ENCODE measurements around the gene PHKB.
"Not testable (repeated sequence)": the region's sequence is repeated elsewhere in the genome, so short reads cannot be mapped to it uniquely, and the experiment has no call there.

PHKB gene

GRCh38 chr16:47470211-47470610 is 9.1 kb downstream of the PHKB start:
- no peak for DNase-seq

DNA sequence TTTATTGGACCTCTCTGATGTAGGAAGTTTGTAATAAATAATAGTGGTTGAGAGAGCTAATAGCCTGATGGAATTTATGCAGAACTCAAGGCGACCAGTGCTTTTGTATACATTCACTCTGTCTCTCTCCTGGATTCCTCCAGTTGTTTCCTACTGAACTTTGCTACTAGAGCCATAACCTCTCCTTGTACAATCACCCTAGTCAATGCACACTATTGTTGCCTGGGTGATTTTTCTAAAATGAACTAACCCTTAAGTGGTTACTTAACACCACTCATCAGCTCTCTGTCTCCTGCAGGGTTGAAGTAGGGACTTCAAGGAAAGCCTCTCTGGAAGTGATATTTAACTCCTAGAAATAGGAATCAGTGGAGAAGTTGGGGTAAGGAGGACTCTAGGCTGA is 9.7 kb downstream of the PHKB start:
- DNase-seq, result no peak

DNA sequence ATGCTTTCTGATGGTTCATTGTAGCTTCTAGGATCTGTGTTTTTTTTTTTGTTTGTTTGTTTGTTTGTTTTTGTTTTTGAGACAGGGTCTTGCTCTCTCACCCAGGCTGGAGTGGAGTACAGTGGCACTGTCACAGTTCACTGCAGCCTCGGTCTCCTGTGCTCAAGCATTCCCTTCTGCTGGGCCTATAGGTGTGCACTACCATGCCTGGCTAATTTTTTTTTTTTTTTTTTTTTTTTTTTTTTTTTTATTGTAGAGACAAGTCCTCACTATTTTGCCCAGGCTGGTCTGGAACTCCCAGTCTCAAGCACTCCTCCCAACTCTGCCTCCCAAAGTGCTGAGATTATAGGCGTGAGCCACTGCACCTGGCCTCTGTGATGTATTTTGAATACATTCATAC is 11.9 kb downstream of the PHKB start:
- not testable (repeated sequence) for DNase-seq

DNA sequence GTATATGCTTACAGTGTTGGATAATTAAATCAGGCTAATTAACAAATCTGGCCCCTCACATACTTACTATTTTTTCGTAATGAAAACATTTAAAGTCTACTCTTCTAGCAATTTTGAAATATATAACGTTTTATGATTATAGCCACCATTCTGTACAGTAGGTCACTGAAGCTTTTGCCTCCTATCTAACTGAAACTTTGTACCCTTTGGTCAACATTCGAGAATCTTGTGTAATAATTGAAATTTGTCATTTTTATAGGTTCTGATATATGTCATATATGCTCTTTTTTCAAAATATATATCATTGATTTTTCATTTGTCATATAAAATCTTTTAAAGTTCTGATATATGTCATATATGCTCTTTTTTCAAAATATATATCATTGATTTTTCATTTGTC is 12.7 kb downstream of the PHKB start:
- DNase-seq, result no peak

DNA sequence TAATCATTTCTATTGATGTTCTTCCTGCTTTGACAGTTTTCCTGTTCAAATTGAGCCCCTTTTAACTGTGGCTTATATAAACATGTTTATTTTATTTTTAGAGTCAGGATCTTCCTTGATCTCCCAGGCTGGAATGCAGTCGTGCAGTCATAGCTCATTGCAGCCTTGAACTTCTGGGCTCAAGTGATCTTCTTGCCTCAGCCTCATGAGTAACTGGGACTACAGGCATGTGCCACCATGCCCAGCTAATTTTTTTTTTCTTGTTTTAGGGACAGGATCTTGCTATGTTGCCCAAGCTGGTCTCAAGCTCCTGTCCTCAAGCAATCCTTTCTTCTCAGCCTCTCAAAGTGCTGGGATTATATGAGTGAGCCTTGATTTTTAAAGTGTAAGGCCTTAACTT is 14.7 kb downstream of the PHKB start:
- no peak for DNase-seq

GRCh38 chr16:47476654-47477345 is 15.7 kb downstream of the PHKB start:
- no peak for DNase-seq

DNA sequence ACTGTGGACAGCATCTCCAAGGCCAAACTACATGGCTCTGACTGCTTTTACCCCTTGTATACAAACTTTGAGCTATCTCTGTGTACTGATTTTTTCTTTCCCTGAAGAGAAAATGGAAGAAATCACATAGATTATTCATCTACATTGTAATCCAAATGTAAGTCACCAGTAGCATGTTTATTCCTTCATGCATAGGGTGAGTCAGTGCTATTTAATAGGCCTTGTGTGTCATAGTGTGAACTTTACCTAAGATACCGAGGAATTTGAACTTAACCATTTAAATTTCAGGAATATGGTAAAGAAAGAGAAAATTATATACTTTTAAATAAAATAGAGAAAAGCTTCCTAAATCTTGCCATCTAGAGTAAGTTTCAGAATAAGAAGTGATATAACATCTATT is 16.5 kb downstream of the PHKB start:
- no peak for DNase-seq

- no peak for DNase-seq
Observed at GRCh38 chr16:47480410-47480809, 19.3 kb downstream of the PHKB start.

- DNase-seq, result no peak
Observed at GRCh38 chr16:47481698-47482374, 20.7 kb downstream of the PHKB start.

- no peak for DNase-seq
Observed at GRCh38 chr16:47483616-47484015, 22.5 kb downstream of the PHKB start.

DNA sequence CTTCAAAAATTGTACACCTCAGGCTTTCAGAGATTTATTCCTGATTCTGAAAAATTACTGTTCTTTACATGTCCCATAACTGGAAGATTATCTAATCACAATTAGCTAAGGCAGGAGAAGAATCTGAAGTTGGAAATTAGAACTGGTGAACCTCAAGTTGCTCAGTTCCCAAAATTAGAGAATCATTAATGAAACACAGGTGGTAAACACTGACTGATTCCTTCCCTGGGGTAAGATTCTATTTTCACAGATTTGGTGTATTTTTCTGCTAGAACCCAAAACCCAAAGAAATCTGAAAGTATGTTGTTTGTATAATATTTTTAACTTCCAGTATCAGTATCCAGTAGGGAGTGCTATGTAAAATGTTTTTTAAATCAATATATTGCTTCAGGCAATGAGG is 25.7 kb downstream of the PHKB start:
- DNase-seq, result no peak

- no peak for DNase-seq
Observed at GRCh38 chr16:47488051-47488450, 26.9 kb downstream of the PHKB start.

DNA sequence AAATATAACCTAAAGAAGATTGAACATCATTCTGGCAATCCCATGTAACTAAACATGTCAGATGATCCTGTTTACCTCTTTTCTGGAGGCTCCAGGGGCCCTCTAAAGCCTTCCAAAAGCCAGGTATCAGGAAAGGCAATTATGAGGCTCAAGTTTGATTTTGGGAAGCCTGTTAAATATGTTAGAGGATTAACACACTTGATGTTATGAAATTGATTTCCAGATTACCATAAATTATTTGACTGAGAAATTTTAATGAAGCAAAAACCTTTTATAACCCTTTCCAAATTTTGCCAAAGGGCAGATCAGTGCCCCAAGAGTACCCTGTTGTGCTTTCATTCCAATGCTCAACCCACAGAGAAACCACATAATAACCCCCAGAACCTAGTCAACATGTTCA is 29.3 kb downstream of the PHKB start:
- no peak for DNase-seq

GRCh38 chr16:47492036-47492427 is 30.9 kb downstream of the PHKB start:
- DNase-seq, result no peak

DNA sequence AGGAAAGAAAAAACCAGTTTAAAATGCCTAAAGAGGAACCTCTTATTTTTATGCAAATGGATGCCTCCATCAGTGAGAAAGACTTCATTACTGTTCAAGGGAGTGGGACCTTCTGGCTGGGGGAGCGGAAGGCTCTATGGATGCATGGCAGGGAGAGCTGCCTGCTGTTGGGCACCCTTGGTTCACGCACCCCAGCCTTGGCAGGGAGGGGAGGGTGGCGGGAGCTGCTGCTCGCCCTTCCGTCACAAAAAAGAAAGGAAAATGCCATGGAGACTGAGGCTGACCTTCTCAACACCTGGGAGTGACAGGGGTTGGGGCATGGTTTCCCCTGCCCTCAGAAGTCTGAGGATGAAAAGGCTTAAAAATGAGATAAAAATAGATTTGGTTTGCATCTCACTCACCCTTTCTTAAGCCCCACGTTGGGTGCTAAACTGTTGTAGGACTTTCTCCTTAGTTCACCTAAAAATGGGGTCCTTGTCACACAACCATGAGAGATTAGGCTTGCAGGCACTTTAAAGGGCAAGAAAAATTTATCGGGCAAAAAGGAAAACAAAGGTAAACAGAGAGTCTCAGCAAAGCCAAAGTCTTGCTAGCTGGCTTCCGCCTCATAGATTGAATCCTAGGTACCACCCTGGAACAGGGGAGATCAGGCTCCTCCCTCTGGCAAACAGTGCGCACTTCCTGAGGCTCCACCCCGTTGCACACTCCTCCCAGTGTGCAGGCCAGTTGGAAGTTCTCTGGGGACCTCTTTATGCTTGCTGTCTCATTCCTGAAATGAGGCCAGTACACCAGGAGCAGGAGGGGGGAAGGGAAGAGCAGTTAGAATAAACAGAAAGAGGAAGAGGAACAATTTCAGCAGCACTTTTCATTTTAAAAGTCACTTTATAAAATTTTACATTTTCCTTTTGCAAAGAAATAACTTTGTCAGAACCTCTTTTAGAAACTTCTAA is 31.6 kb downstream of the PHKB start:
- DNase-seq, result no peak

DNA sequence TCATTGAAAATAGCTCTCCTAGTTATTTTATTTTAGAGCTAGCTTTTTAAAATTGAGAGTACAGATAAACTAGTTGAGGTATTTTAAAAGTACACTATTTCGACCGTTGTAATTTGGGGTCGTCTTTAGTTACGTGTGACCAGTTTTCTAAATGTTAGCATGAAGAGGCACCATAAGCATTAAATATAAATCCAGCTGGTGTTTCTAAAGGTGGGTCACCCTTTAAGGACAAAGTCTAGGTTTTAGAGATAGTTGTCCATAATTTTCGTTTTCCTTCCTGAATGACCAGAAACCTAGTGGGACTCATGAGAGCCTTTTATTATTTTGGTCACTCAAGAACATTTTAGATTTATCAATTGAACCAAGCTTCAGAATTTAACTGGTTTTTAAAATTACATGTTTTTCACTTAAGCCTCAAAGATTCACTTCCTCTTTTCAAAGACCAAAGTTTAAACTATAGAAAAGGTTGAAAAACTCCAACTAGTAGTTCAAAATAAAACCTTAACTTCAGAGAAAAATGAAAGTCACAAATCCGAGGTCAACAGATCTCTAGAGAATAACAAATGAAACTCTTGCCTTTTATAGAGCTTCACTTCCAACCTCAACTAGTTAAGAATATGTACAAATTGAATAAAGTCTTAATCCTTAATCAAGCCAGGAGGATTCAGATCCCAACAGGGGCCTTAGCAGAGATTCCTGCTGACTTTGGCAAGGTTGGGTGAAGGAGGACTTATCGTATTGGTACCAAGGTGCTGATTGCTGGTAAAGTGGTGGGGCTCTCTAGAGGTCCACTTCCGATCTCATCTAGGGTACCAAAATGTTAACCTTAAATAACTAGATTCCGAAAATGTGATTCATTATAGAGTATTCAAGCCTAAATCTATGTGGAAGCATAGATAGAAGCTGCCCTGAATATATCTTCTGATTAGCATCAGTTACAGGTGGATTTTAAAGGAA is 32.5 kb downstream of the PHKB start:
- DNase-seq, result no peak

GRCh38 chr16:47499080-47499699 is 38.1 kb downstream of the PHKB start:
- DNase-seq, result no peak

DNA sequence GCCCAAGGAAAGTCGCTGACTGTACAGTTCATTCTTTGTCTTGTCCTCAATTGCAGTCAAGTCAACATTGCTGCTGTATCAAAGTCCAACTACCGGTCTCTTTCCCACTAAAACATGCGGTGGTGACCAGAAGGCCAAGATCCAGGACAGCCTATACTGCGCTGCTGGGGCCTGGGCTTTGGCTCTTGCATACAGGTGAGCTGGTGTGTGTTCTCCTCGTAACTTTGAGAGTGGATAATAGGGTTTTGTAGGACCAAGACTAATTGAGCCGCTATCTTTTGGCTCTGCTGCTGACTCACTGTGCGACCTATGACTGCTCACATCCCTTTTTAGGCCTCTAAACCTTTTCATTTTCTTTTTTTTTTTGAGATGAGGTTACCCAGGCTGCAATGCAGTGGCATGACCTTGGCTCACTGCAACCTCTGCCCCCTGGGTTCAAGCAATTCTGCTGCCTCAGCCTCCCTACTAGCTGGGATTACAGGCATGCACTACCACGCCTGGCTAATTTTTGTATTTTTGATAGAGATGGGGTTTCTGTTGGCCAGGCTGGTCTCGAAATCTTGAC is 38.7 kb downstream of the PHKB start:
- DNase-seq, result no peak

DNA sequence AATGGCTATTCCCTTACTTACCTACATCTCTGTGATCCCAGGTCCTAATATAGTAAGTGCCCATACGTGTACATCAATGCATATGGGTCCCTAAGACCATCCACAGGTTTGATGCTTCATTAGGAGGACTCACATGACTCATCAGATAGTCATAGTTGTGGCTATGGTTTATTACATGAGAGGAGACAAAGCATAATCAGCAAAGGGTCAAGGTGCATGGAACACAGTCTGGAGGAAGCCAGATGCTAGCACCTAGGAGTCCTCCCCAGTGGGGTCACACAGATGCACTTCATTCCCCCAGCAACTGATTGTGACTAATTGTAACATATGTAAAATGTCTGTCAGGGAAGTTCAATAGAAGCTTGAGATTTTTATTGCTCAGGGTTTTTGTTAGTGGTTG is 42.8 kb downstream of the PHKB start:
- no peak for DNase-seq

DNA sequence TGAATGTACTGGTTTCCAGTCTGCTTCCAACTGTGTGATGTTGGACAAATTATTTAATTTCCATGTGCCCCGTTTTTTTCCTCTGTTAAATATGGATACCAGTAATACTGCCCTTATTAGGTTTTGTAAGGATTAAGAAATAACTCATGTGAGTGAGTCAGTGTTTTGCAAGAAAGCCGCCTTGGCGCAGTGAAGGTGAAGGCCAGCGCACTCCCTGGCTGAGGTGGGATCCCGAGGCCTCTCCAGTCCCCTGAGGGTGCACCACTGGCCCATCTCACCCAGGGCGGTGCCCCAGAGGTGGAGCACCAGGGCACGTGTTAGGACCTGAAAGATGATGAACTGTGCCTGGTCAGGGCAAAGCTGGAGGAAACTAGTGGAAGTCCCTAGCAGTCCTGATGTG is 43.5 kb downstream of the PHKB start:
- DNase-seq, result no peak

- no peak for DNase-seq
Observed at GRCh38 chr16:47506800-47507199, 45.7 kb downstream of the PHKB start.

DNA sequence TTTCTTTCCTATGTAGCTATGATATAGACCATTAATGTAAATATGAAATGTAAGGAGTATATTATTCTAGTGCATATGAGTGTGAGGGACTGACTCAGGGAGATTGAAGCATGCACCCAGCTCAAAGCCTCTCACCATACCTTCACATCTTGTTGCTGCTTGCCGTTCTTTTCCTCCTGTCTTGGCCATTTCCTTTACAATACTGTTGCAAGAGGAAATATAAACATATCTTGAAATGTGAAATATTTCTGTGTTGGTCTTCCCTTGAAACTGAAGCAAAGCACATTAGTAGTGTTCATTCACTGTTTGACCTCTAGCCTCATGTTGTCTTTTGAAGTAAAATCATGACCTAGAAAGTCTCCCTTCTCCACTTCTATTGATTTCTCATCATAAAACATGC is 46.6 kb downstream of the PHKB start:
- DNase-seq, result no peak
